NCI-H2107 (cell line): ENCODE results near the gene FIGNL2.
"Not testable (repeated sequence)": the region's sequence is repeated elsewhere in the genome, so short reads cannot be mapped to it uniquely, and the experiment has no call there.

Source experiments
- DNase-seq: peaks from one replicate; lab custom pipeline; 2025; lab: John Stamatoyannopoulos, UW

The FIGNL2 gene

GRCh38 chr12:51848326-51848727, at the start of gene FIGNL2:
Gene FIGNL2, minus strand, starts transcription at chr12:51848718. Its CDS starts 26,305 bp downstream, at chr12:51822413.
- no peak for DNase-seq

GRCh38 chr12:51897181-51897580, 48.7 kb upstream of the FIGNL2 start:
- no peak for DNase-seq

DNA sequence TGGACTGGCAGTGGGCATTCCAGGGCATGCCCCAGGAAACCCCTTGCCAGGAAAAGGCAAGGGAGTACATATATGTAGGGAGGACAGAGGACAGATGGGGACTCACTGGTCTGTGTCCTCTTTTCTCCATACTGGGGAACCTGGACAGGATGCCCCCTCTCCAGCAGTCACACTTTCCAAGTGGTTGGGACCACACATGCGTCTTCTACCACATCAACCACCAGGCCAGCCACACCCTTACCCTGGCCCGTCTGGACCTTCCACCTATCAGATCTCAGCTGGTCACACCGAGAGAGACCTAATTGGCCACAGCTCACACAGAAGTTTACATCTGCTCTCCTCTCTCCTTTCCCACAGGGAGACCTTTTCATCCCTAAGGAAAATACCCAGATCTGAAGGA, 47.7 kb upstream of the FIGNL2 start:
- DNase-seq = no peak

DNA sequence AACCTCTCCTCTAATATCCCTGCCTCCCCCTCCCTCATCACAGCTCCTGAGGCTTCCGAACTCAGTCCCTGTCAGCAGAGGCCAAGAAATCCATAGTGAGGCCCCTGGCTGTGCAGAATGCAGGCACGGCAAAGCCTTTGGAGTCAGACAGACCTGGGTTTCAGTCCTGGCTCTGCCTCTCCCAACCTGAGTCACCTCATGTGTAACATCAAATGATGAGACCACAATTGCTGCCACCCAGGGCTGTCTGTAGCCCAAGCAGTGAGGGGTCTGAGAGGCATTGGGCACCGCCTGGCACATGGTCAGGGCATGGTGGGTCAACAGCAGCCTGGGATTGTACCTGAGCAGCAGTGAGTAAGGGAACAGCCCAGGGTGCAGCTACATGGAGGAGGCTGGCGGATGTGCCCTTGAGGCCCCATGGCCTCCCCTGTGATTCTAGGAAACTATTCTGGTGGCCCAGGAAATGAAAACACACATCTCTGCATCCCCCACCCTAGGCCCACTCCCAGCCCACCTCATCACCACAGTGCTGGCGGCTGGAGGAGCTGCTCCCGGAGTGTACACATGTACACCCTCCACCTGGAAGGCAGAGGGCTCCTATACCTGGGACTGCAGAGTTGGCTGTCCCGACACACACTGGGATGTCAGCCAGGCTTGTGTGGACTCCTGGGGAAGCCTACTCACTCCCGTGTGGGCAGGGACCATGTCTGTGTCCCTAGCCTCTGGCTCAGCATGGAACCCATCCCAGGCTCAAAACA, 47.0 kb upstream of the FIGNL2 start:
- no peak for DNase-seq

GRCh38 chr12:51893786-51894185, 45.3 kb upstream of the FIGNL2 start:
- no peak for DNase-seq

DNA sequence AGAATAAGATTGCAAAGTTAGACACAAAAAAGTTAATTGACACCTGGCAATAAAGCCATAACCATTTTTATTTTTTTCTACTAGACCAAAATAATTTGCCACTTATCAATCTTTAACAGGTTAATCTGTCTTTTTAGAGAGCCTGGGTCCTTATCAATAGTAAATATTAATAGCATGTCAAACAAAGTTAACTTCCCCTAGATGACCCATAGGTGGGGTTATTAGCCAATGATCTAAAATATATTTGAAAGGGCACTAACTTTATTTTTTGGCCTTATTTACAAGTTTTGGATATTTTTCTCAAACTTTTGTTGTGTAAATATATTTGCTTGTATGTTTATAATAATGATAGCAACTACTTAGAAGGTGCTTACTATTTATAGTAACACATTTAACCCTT, 43.3 kb upstream of the FIGNL2 start:
- no peak for DNase-seq

GRCh38 chr12:51890511-51891171, 42.1 kb upstream of the FIGNL2 start:
- no peak for DNase-seq

DNA sequence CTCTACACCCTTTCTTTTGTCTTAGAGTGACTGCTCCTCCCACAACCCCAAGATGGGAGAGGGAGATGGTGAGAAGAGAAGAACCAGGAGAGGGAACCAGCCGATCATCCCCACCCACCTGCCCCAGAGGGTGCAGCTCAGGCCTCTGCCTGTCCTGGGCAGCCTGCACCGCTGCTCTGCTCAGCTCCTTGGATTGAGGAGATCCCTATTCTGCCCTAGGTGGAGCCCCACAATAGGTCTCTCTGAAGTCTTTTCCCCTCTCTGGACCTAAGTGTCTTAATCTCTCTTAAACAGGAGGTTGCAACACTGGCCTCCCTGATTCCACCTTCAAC, 41.6 kb upstream of the FIGNL2 start:
- no peak for DNase-seq

DNA sequence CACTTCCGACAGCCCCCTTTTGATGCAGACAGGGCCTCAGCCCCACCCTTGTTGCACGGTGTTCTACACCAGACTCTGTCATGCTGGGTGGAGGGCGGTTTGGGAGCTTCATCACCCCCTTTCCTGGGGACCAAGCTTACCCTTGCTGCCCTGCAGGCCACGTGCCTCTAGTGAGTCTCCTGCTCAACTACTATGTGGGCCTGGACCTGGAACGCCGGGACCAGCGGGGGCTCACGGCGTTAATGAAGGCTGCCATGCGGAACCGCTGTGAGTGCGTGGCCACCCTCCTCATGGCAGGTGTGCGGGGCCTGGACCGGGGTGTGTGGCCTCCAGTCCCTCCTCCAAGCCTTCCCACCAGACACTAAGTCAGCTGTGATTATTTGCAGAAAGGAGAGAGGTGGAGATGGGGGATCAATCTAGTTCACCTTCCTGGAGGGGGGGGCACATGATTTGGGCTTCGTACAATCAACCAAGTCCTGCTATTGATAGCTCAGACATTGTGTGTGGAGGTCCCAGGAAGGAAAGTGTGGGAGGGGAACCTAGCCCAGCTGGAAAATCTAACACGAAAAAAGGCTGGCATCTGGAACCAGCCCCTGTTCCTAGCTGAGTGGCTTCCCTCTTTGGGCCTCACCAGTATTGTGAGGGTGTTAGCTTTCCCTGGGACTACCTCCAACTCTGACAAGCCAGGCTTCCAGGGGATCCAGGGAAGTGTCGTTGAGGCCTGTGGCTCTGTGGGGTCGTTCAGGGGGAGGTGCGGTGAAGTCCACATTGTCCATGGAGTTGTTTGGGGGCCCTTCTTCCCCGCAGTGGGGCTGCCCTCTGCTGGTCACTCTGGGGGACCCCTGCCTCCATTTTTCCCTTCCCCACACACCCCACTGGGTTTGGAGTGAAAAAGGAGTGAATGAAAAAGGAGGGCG, 41.0 kb upstream of the FIGNL2 start:
- no peak for DNase-seq

- DNase-seq = no peak
These were observed 40.0 kb upstream of the FIGNL2 start for GRCh38 chr12:51888316-51889215.

DNA sequence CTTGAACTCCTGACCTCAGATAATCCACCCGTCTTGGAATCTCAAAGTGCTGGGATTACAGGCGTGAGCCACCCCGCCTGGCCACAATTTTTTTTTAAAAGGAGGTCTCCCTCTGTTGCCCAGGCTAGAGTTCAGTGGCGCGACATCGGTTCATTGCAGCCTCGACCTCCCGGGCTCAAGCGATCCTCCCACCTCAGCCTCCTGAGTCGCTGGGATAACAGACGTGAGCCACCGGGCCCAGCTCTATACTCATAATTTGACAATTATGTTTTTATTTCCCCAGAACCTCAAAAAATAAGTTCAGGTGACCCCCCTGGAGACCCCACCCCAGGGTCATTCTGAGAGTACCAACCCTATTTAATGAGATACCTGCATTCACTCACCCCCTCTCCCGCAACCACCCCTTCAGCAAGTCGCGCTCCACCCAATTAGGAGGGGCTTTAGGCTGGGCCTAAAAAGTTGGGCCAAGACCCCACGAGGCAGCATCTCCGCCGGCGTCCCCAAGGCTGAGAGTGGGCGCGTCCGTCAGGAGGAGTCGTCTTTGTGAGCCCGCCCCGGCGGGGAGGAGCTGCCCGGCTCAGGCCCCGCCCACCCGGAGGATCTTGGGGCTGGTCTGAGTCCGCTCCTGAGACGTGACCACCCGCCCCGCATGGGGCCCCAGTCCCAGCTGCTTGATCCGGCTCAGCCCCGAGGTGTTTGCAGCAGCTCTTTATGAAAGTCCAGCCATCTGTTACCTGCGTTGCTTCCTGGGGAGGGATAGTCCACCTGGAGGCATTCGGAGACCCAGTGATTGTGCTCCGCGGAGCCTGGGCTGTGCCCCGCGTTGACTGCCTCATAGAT, 39.2 kb upstream of the FIGNL2 start, which contains the start of gene ANKRD33:
ANKRD33 (plus strand) TSS at position 628 of the 840 bp plus-strand sequence; CDS start at position 712, 84 bp downstream.
- DNase-seq = no peak

DNA sequence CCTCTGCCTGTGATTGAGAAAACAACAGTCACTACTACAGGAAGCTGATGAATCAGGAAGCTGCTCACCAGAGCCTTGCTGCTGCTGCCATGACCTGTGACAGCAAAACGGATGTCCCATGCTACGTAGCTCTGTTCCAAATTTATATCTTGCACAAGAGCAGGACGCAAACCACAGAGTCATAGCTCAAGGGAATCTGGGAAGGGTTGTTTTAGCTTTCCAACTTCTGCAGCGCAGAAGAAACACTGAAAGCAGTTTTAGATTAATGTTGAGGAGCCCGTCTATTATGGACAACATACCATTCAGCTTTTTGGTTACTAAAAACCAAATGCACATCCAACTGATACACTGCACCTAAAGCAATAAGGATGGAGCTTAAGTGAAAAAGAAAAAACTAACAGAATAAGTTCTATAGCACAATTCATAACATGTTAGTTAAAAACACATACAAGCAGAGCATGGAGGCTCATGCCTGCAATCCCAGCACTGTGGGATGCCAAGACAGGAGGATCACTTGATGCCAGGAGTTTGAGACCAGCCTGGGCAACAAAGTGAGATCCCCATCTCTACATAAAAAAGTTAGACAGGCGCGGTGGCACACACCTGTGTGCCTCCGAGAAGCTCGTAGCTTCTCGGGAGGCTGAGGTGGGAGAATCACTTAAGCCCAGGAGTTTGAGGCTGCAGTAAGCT, 37.6 kb upstream of the FIGNL2 start:
- no peak for DNase-seq

- DNase-seq = not testable (repeated sequence)
These were observed 36.9 kb upstream of the FIGNL2 start for GRCh38 chr12:51885294-51886020.

- no peak for DNase-seq
These were observed 36.2 kb upstream of the FIGNL2 start for GRCh38 chr12:51884676-51885229.

DNA sequence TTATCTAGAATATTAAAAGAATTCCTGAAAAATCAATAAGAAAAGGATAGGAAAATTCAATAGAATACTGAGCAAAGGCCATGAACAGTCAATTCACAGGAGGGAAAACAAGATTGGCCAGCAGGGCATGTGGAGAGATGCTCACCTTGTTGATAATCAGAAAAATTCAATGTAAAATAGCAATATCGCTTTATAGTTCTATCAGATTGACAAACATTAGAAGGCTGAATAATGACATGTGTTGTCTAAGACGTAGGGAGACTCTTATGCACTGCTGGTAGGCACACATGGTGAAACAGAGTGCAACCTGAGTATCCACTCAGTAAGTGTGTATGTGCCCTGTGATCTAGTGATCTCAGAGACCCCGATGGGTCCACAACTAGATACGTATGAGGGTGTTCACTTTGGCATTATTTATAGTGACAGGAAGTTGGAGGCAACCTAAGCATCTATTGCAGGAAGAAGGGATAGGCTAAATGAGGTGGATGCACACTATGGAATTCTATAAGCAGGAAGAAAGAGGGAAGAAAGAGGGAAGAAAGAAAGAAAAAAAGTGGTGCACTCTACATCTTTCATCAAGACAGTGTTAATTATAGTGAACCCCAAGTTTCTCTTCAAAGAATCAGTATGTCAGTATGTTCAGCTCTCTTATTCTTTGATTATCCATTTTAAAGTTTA, 35.6 kb upstream of the FIGNL2 start:
- DNase-seq = no peak

GRCh38 chr12:51883295-51883694, 34.8 kb upstream of the FIGNL2 start:
- DNase-seq = no peak

DNA sequence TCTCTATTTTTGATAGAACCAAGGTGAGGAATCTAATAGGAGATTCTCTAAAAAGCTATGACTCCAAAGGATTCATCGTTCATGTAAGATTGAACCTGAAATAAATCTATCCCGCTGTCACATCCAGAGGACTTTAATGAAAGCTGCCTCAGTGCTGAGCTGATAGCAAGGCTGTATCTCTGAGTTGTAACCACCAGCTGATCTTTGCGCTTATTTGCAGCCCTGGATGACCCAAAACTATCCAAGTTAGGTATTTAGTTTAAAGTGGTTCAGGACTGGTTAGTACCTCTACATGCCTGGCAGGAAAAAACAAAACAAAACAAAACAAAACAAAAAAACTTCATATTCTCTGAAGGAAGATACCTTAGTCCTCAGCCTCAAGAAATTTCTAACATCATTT, 30.6 kb upstream of the FIGNL2 start:
- DNase-seq = no peak

DNA sequence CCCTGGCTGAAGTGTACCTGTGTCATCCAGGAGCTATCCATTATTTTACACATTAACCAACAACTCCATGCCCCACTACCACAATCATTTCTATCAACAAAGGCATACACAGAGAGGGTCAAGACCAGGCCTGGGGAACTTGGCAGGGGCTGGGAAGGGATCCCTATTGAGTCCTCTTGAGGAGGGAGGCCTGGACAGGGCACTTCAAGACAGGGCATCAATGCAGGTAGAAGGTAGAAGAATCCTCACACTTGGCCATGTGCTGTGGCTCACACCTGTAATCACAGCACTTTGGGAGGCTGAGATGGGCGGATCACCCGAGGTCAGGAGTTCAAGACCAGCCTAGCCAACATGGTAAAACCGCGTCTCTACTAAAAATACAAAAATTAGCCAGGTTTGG, 26.0 kb upstream of the FIGNL2 start:
- DNase-seq = no peak
